SK-N-SH (cell line): Measurements from ENCODE around the gene RNF121.

ENCODE experiments used
- EP300 ChIP-seq, 2 experiments: IDR thresholded peaks; 2 replicates each; pipeline versions ENCODE4 v1.4.0 to v1.6.1; 2012; ENCODE audit warnings: borderline replicate concordance in 1 of 2, low read depth in 1 of 2, low read length in 1 of 2
- EZH2phosphoT487 ChIP-seq: fragments of 200-600 bp; sonication (generic); IDR thresholded peaks from 2 replicates; pipeline ENCODE4 v1.6.1; 2017; ENCODE audit warnings: low read depth, mixed run types, mild to moderate bottlenecking, antibody characterized with exemption, moderate library complexity, borderline replicate concordance
- FOSL2 ChIP-seq: IDR thresholded peaks from 2 replicates; pipeline ENCODE4 v1.4.0; 2012; ENCODE audit warnings: low read depth, mild to moderate bottlenecking, moderate library complexity, borderline replicate concordance
- GATA2 ChIP-seq: sonication (generic); formaldehyde crosslinking; IDR thresholded peaks from 2 replicates; pipeline ENCODE4 v1.5.0; 2020; ENCODE audit warnings: mild to moderate bottlenecking, missing genetic modification reagents
- PBX3 ChIP-seq: IDR thresholded peaks from 2 replicates; pipeline ENCODE4; 2012
- POLR2AphosphoS5 ChIP-seq: IDR thresholded peaks from 2 replicates; pipeline ENCODE4 v1.6.1; 2012; ENCODE audit warnings: low read depth, low read length
- RAD21 ChIP-seq: IDR thresholded peaks from 2 replicates; pipeline ENCODE4 v1.6.1; 2012; ENCODE audit warnings: mild to moderate bottlenecking, low read length
- RCOR1 ChIP-seq: fragments of 150-350 bp; IDR thresholded peaks from 2 replicates; pipeline ENCODE4 v1.6.1; 2017; ENCODE audit warnings: antibody characterized with exemption, low read length
- RFX5 ChIP-seq: IDR thresholded peaks from 2 replicates; pipeline ENCODE4 v1.6.1; 2012; ENCODE audit warnings: mild to moderate bottlenecking, improper control_type of control experiment, low read length
- SIN3A ChIP-seq: IDR thresholded peaks from 2 replicates; pipeline ENCODE4 v1.6.1; 2012; ENCODE audit warnings: low read depth, mild to moderate bottlenecking, low read length, moderate library complexity, borderline replicate concordance
- SMC3 ChIP-seq: IDR thresholded peaks from 2 replicates; pipeline ENCODE4 v1.6.1; 2012; ENCODE audit warnings: low read depth, low read length, improper control_type of control experiment
- TAF1 ChIP-seq: IDR thresholded peaks from 2 replicates; pipeline ENCODE4 v1.6.1; 2012; ENCODE audit warnings: low read depth, mild to moderate bottlenecking, low read length, moderate library complexity, borderline replicate concordance
- TEAD4 ChIP-seq: IDR thresholded peaks from 2 replicates; pipeline ENCODE4 v1.4.0; 2012; ENCODE audit warnings: mild to moderate bottlenecking, borderline replicate concordance; ENCODE audit not compliant: insufficient read depth
- TF ChIP-seq, protein P1 (sequence below): fragments of 200-600 bp; sonication (generic); IDR thresholded peaks from 2 replicates; pipeline ENCODE4 v1.6.1; 2017; ENCODE audit warnings: antibody characterized with exemption, mild to moderate bottlenecking, moderate library complexity

GRCh38 chr11:71996946-71997345 lies 68.1 kb downstream of the RNF121 start:
- TF ChIP-seq, protein P1, sequence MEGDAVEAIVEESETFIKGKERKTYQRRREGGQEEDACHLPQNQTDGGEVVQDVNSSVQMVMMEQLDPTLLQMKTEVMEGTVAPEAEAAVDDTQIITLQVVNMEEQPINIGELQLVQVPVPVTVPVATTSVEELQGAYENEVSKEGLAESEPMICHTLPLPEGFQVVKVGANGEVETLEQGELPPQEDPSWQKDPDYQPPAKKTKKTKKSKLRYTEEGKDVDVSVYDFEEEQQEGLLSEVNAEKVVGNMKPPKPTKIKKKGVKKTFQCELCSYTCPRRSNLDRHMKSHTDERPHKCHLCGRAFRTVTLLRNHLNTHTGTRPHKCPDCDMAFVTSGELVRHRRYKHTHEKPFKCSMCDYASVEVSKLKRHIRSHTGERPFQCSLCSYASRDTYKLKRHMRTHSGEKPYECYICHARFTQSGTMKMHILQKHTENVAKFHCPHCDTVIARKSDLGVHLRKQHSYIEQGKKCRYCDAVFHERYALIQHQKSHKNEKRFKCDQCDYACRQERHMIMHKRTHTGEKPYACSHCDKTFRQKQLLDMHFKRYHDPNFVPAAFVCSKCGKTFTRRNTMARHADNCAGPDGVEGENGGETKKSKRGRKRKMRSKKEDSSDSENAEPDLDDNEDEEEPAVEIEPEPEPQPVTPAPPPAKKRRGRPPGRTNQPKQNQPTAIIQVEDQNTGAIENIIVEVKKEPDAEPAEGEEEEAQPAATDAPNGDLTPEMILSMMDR, result no peak
- TF ChIP-seq POLR2AphosphoS5, result no peak
- no peak for TF ChIP-seq RCOR1
- no peak for TF ChIP-seq TAF1
- no peak for TF ChIP-seq GATA2
- TF ChIP-seq RFX5, result no peak
- TF ChIP-seq RAD21, result no peak
- TF ChIP-seq SMC3, result no peak
- no peak for TF ChIP-seq EZH2phosphoT487
- no peak for TF ChIP-seq SIN3A
- TF ChIP-seq PBX3, result no peak
- no peak for TF ChIP-seq TEAD4
- no peak for TF ChIP-seq FOSL2
- TF ChIP-seq EP300 (IDR thresholded peaks at IDR 0.05; ENCODE audit: borderline replicate concordance in 1 of 2, low read depth in 1 of 2, low read length in 1 of 2), result no peak
